Measurements from ENCODE around the gene CAMTA1. TPM values are rescaled to one million over a fixed set of nuclear protein-coding genes. Genes with fewer than 3 reads are reported as not detected.
"Not testable (repeated sequence)": the region's sequence is repeated elsewhere in the genome, so short reads cannot be mapped to it uniquely, and the experiment has no call there.

The CAMTA1 gene
- total RNA-seq, 2 experiments from 2014 or later, result 43.9 to 73.3 TPM

DNA sequence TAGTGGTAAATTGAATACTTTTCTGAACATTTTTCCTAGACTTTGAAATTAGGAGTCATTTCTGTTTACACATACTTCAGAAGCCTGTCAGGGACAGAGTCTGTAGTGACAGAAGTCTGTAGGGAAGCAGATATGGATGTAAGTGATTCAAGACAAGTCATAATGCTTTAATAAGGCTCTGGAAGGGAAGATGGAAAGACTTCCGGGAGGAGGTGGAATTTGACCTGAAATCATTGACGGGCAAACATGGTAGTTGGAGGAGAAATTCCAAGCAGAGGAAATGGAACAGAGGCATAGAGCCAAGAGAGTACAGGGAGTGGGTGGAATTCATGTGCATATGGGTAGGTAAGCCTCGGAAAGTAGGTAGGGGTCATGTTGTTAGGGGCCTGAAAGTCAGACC lies 22.5 kb downstream of the CAMTA1 start:
- POLR2A ChIA-PET, result interaction anchor here (0.8 kb wide), 1 partner anchor 11 kb away, joined by 3 read pairs; no protein-coding TSS in a partner anchor
- BruUV-seq (replicated peaks), result no TSS peak
- Histone ChIP-seq H2AFZ (ENCODE audit: low read length) (no peak overlapping the region), H3K9me2 (ENCODE audit: insufficient read depth, low read length) (no peaks in the 10 kb centered on the region), H4K20me1 (ENCODE audit: insufficient read depth, low read length) (peaks cover 26% of the 10 kb centered on the region), H3K36me3 (ENCODE audit: insufficient read depth, low read length) (peaks cover 8% of the 10 kb centered on the region; the same call in 1 of the 2 replicates), H3K4me2 (ENCODE audit: low read length) (no peak overlapping the region), H3K4me3 (ENCODE audit: low read depth, low read length, poor library complexity, severe bottlenecking) (no peak overlapping the region), H3K27ac (ENCODE audit: low read depth, low read length, poor library complexity, severe bottlenecking) (no peak overlapping the region), H3K79me2 (ENCODE audit: insufficient read depth, low read depth, low read length) (peaks cover 47% of the 10 kb centered on the region), H3K9me3 (ENCODE audit: low read length) (no peaks in the 10 kb centered on the region), H3K4me1 (ENCODE audit: insufficient read depth, low read length, poor library complexity, severe bottlenecking) (peaks cover 21% of the 10 kb centered on the region)
- intact Hi-C loops (cut with micrococcal nuclease; ENCODE audit: unreplicated experiment), result no loop called here
- DNase-seq (ENCODE audit: low spot score), result no peak
- TF ChIP-seq, protein P1, sequence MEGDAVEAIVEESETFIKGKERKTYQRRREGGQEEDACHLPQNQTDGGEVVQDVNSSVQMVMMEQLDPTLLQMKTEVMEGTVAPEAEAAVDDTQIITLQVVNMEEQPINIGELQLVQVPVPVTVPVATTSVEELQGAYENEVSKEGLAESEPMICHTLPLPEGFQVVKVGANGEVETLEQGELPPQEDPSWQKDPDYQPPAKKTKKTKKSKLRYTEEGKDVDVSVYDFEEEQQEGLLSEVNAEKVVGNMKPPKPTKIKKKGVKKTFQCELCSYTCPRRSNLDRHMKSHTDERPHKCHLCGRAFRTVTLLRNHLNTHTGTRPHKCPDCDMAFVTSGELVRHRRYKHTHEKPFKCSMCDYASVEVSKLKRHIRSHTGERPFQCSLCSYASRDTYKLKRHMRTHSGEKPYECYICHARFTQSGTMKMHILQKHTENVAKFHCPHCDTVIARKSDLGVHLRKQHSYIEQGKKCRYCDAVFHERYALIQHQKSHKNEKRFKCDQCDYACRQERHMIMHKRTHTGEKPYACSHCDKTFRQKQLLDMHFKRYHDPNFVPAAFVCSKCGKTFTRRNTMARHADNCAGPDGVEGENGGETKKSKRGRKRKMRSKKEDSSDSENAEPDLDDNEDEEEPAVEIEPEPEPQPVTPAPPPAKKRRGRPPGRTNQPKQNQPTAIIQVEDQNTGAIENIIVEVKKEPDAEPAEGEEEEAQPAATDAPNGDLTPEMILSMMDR (conservative IDR thresholded peaks at IDR 0.05; ENCODE audit: low read length), result no peak
- TF ChIP-seq EZH2phosphoT487 (IDR thresholded peaks at IDR 0.05; ENCODE audit: borderline replicate concordance, low read depth, low read length), result no peak
- CTCF ChIA-PET (ENCODE audit: unreplicated experiment), result no interaction called here

DNA sequence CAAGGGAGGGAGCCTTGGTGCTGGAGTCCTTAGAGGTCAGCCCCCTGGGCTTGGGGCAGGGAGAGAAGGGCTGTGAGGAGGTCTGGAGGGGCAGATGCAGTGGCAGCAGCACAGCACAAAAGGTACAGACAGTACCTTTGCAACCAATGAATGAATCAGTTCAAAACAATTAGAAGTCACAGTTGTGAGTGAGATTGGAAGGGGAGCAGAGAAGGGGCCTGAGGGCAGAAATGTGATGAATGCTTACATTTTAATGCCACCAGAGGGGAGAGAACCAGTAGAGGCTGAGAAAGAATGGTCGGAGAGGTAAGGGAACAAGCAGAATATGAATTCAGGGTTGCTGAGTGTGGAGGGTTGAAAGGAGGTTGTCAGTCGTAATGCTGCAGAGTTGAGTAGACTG lies 24.2 kb downstream of the CAMTA1 start:
- TF ChIP-seq, protein P1 (conservative IDR thresholded peaks at IDR 0.05; ENCODE audit: low read length), result no peak
- no peak for TF ChIP-seq EZH2phosphoT487 (IDR thresholded peaks at IDR 0.05; ENCODE audit: borderline replicate concordance, low read depth, low read length)
- H3K27ac ChIP-seq (ENCODE audit: low read depth, low read length, poor library complexity, severe bottlenecking), result no peak overlapping the region
- CTCF ChIA-PET (ENCODE audit: unreplicated experiment), result no interaction called here
- POLR2A ChIA-PET, result no interaction called here
- peaks cover 61% of the 10 kb centered on the region for H3K79me2 ChIP-seq (ENCODE audit: insufficient read depth, low read depth, low read length)
- BruUV-seq (replicated peaks), result no TSS peak
- H3K4me3 ChIP-seq (ENCODE audit: low read depth, low read length, poor library complexity, severe bottlenecking), result no peak overlapping the region
- no peaks in the 10 kb centered on the region for H3K9me3 ChIP-seq (ENCODE audit: low read length)
- H4K20me1 ChIP-seq (ENCODE audit: insufficient read depth, low read length), result peaks cover 39% of the 10 kb centered on the region
- H3K36me3 ChIP-seq (ENCODE audit: insufficient read depth, low read length), result peaks cover 8% of the 10 kb centered on the region; the same call in 1 of the 2 replicates
- DNase-seq (ENCODE audit: low spot score), result no peak
- H3K4me2 ChIP-seq (ENCODE audit: low read length), result no peak overlapping the region
- intact Hi-C loops (cut with micrococcal nuclease; ENCODE audit: unreplicated experiment), result no loop called here
- peaks cover 21% of the 10 kb centered on the region for H3K4me1 ChIP-seq (ENCODE audit: insufficient read depth, low read length, poor library complexity, severe bottlenecking)
- no peaks in the 10 kb centered on the region for H3K9me2 ChIP-seq (ENCODE audit: insufficient read depth, low read length)
- no peak overlapping the region for H2AFZ ChIP-seq (ENCODE audit: low read length)

DNA sequence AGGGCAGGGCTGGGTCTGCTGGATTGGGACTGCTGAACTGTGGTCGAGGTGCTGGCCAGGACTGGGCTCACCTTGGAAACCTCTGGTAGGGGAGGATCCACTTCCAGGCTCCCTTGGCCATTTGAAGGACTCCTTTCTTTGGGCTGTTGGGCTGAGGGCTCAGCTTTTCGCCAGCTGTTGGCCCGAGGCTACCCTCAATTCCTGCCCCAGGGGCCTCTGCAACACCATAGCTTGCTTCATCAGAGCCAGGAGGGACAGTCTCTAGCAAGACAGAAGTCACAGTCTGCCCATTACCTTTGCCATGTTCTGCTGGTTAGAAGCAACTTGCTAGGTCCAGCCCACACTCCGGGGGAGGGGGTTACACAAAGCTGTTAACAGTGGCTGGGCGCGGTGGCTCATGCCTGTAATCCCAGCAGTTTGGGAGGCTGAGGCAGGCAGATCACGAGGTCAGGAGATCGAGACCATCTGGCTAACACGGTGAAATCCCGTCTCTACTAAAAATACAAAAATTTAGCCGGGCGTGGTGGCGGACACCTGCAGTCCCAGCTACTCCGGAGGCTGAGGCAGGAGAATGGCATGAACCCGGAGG lies 25.0 kb downstream of the CAMTA1 start:
- H3K4me3 ChIP-seq (ENCODE audit: low read depth, low read length, poor library complexity, severe bottlenecking); H3K27ac ChIP-seq (ENCODE audit: low read depth, low read length, poor library complexity, severe bottlenecking); BruUV-seq (replicated peaks); H3K36me3 ChIP-seq (ENCODE audit: insufficient read depth, low read length); H3K9me3 ChIP-seq (ENCODE audit: low read length); H3K9me2 ChIP-seq (ENCODE audit: insufficient read depth, low read length); DNase-seq (ENCODE audit: low spot score); POLR2A ChIA-PET; intact Hi-C loops (cut with micrococcal nuclease; ENCODE audit: unreplicated experiment); H3K4me2 ChIP-seq (ENCODE audit: low read length); CTCF ChIA-PET (ENCODE audit: unreplicated experiment); H2AFZ ChIP-seq (ENCODE audit: low read length): not testable (repeated sequence)
- H4K20me1 ChIP-seq (ENCODE audit: insufficient read depth, low read length), result peaks cover 39% of the 10 kb centered on the region
- peaks cover 14% of the 10 kb centered on the region for H3K4me1 ChIP-seq (ENCODE audit: insufficient read depth, low read length, poor library complexity, severe bottlenecking)
- H3K79me2 ChIP-seq (ENCODE audit: insufficient read depth, low read depth, low read length), result peaks cover 57% of the 10 kb centered on the region
